GM19452 (cell line): Measurements from ENCODE around the gene KRT75.

Experiments used
- ATAC-seq: cut with Tn5 transposase; IDR thresholded peaks from one replicate; pipeline ENCODE4 v1.9.1; 2021; ENCODE audit not compliant: unreplicated experiment

The KRT75 gene

GRCh38 chr12:52394836-52395405, 39.2 kb downstream of the KRT75 start:
- ATAC-seq = no peak

- no peak for ATAC-seq
These were observed 41.6 kb downstream of the KRT75 start for GRCh38 chr12:52392465-52393007.

- no peak for ATAC-seq
These were observed 42.6 kb downstream of the KRT75 start for GRCh38 chr12:52391618-52392002.

GRCh38 chr12:52390739-52391617, 43.2 kb downstream of the KRT75 start:
- no peak for ATAC-seq

GRCh38 chr12:52389313-52390207, 44.6 kb downstream of the KRT75 start:
- ATAC-seq = no peak

GRCh38 chr12:52387859-52388258, 46.3 kb downstream of the KRT75 start:
- no peak for ATAC-seq

- no peak for ATAC-seq
These were observed 48.9 kb downstream of the KRT75 start, which contains the start of gene KRT84 for GRCh38 chr12:52385226-52385702. Gene KRT84, minus strand, starts transcription at chr12:52385652. Its CDS starts 67 bp downstream, at chr12:52385585.

GRCh38 chr12:52383331-52383730, 50.8 kb downstream of the KRT75 start:
- ATAC-seq = no peak

GRCh38 chr12:52382854-52383253, 51.3 kb downstream of the KRT75 start:
- ATAC-seq = no peak

- ATAC-seq = no peak
These were observed 53.0 kb downstream of the KRT75 start for GRCh38 chr12:52381206-52381605.

- no peak for ATAC-seq
These were observed 53.9 kb downstream of the KRT75 start for GRCh38 chr12:52380271-52380694.

GRCh38 chr12:52379536-52379935, 54.6 kb downstream of the KRT75 start:
- ATAC-seq = no peak

GRCh38 chr12:52378091-52378490, 56.1 kb downstream of the KRT75 start:
- ATAC-seq = no peak

- ATAC-seq = no peak
These were observed 56.9 kb downstream of the KRT75 start for GRCh38 chr12:52377266-52377665.
